HepG2 (cell line): ENCODE data around the gene DCAF8. TPM values are rescaled to one million over a fixed set of nuclear protein-coding genes. Genes with fewer than 3 reads are reported as not detected.
A peak's percentile ranks its signal among the peaks of the same experiment; 100 is the strongest.

Experiments
- DMAP1 ChIP-seq: IDR thresholded peaks from 2 replicates; pipeline ENCODE4 v1.6.1; 2016
- KAT7 ChIP-seq: IDR thresholded peaks from 2 replicates; pipeline ENCODE4 v1.6.1; 2018; ENCODE audit warnings: borderline replicate concordance, missing compliant biosample characterization
- RELA ChIP-seq: sonication (generic); formaldehyde crosslinking; IDR thresholded peaks from 2 replicates; pipeline ENCODE4 v1.4.0; 2020; ENCODE audit warnings: missing genetic modification reagents
- TMF1 ChIP-seq: sonication (generic); formaldehyde crosslinking; IDR thresholded peaks from 2 replicates; pipeline ENCODE4 v1.8.1; 2022; ENCODE audit warnings: low read depth, missing genetic modification reagents
- ZNF12 ChIP-seq: sonication (generic); formaldehyde crosslinking; IDR thresholded peaks from 2 replicates; pipeline ENCODE4 v1.5.0; 2020; ENCODE audit warnings: missing genetic modification reagents
- ZNF225 ChIP-seq: sonication (generic); formaldehyde crosslinking; IDR thresholded peaks from 2 replicates; pipeline ENCODE4 v1.4.0; 2020; ENCODE audit warnings: mild to moderate bottlenecking, missing genetic modification reagents
- ZNF317 ChIP-seq: sonication (generic); formaldehyde crosslinking; IDR thresholded peaks from 2 replicates; pipeline ENCODE4 v1.5.0; 2020; ENCODE audit warnings: mild to moderate bottlenecking, missing genetic modification reagents
- ZNF337 ChIP-seq: sonication (generic); formaldehyde crosslinking; IDR thresholded peaks from 2 replicates; pipeline ENCODE4 v1.5.1; 2020; ENCODE audit warnings: missing genetic modification reagents, low read depth, mild to moderate bottlenecking, borderline replicate concordance
- ZNF619 ChIP-seq: sonication (generic); formaldehyde crosslinking; IDR thresholded peaks from 2 replicates; pipeline ENCODE4 v1.4.0; 2020; ENCODE audit warnings: mild to moderate bottlenecking, missing genetic modification reagents
- polyA plus RNA-seq, 8 experiments: library from polyadenylated mRNA; depleted of rRNA in 3 of 8; stranded (reverse) in 7 of 8; unstranded in 1 of 8; fragments of >200 nt; fragmentation: Illumina TruSeq in 4 of 8; extraction: Trizol in 4 of 8; gene quantifications; 2 replicates each; pipeline versions ENCODE4 v1.2.1 to v1.2.3, GENCODE V29; 2011 to 2016; ENCODE audit warnings: low read depth in 4 of 8, missing spikeins in 1 of 8, mixed read lengths in 1 of 8; ENCODE audit not compliant: insufficient read depth in 1 of 8
- total RNA-seq, 5 experiments: library from RNA; depleted of rRNA; stranded (reverse); fragments of >200 nt; fragmentation: Illumina TruSeq; extraction: Trizol; gene quantifications; 2 replicates each; pipeline ENCODE4 v1.2.3, GENCODE V29; 2016; ENCODE audit warnings: low read depth in 1 of 5
- TF ChIP-seq, protein P1 (sequence below): IDR thresholded peaks from 2 replicates; pipeline ENCODE4 v1.6.1; 2012; ENCODE audit warnings: low read length, improper control_type of control experiment
- TF ChIP-seq, protein P2 (sequence below), 2 experiments: sonication (generic) in 1 of 2; formaldehyde crosslinking in 1 of 2; IDR thresholded peaks; 2 replicates each; pipeline versions ENCODE4 v1.5.1 to v1.6.1; 2011 to 2020; ENCODE audit warnings: borderline replicate concordance in 1 of 2, low read depth in 1 of 2, low read length in 1 of 2, mild to moderate bottlenecking in 1 of 2, missing genetic modification reagents in 1 of 2, moderate library complexity in 1 of 2
- TF ChIP-seq, protein P3 (sequence below): sonication (generic); formaldehyde crosslinking; IDR thresholded peaks from 2 replicates; pipeline ENCODE4 v1.9.0; 2021; ENCODE audit warnings: missing genetic modification reagents, mild to moderate bottlenecking, borderline replicate concordance
- TF ChIP-seq, protein P4 (sequence below): sonication (generic); formaldehyde crosslinking; IDR thresholded peaks from 2 replicates; pipeline ENCODE4 v1.4.0; 2020; ENCODE audit warnings: missing genetic modification reagents

DCAF8 gene
- total and polyA plus RNA-seq, 2 of the 13 experiments (the other 11 are each of a cell fraction or from before 2014, with no cell fraction given) = 73.4 to 79.8 TPM

DNA sequence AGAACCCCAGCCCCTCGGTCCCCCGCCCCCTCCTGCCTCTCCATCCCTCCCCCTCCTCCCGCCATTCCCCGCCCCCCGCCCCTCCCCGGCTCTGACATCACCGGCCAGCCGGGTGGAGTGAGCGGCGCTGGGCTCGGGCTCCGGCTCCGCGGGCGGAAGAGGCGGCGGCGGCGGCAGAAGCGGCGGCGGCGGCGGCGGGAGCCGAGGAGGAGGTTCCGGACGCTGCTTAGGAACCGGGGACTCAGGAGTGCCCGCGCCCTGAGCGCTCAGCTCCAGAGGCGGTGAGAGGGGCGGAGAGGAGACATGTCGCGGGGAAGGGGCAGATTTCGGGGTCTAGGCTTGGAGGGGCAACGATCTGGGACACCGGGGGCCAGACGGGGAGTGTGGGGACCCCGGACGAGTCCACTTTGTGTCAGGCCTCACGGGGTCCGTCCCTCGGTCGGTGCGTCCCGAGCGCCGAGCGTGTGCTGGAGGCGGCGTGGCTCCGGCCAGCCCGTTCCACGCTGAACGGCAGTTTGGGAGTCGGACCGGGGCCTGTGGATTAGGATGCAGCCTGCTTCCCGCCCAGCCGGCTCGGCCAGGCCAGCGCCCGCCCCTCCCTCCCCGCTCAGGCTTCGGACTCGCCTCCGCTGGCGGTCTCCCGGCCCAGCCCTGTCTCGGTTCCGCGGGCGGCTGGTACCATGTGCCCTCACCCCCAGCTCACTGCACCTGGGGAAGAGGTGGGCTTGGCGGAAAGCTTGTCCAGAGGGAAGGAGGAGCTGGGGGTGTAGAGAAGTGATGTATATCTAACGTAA, 56.9 kb downstream of the DCAF8 start, which contains the start of gene PEA15 (continued):
- TF ChIP-seq, protein P1, sequence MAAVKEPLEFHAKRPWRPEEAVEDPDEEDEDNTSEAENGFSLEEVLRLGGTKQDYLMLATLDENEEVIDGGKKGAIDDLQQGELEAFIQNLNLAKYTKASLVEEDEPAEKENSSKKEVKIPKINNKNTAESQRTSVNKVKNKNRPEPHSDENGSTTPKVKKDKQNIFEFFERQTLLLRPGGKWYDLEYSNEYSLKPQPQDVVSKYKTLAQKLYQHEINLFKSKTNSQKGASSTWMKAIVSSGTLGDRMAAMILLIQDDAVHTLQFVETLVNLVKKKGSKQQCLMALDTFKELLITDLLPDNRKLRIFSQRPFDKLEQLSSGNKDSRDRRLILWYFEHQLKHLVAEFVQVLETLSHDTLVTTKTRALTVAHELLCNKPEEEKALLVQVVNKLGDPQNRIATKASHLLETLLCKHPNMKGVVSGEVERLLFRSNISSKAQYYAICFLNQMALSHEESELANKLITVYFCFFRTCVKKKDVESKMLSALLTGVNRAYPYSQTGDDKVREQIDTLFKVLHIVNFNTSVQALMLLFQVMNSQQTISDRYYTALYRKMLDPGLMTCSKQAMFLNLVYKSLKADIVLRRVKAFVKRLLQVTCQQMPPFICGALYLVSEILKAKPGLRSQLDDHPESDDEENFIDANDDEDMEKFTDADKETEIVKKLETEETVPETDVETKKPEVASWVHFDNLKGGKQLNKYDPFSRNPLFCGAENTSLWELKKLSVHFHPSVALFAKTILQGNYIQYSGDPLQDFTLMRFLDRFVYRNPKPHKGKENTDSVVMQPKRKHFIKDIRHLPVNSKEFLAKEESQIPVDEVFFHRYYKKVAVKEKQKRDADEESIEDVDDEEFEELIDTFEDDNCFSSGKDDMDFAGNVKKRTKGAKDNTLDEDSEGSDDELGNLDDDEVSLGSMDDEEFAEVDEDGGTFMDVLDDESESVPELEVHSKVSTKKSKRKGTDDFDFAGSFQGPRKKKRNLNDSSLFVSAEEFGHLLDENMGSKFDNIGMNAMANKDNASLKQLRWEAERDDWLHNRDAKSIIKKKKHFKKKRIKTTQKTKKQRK = no peak
- TF ChIP-seq ZNF619 (CRISPR knock-in tag) = no peak
- TF ChIP-seq, protein P2, sequence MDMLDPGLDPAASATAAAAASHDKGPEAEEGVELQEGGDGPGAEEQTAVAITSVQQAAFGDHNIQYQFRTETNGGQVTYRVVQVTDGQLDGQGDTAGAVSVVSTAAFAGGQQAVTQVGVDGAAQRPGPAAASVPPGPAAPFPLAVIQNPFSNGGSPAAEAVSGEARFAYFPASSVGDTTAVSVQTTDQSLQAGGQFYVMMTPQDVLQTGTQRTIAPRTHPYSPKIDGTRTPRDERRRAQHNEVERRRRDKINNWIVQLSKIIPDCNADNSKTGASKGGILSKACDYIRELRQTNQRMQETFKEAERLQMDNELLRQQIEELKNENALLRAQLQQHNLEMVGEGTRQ (IDR thresholded peaks at IDR 0.05; ENCODE audit: low read depth, low read length) = no peak
- TF ChIP-seq, protein P2 (CRISPR knock-in tag; IDR thresholded peaks at IDR 0.05; ENCODE audit: borderline replicate concordance) = no peak
- 0 out of 2 replicates have a peak, but pooled peaks have one; percentile 27 for TF ChIP-seq ZNF225
- TF ChIP-seq RELA (CRISPR knock-in tag) = no peak
- TF ChIP-seq, protein P3, sequence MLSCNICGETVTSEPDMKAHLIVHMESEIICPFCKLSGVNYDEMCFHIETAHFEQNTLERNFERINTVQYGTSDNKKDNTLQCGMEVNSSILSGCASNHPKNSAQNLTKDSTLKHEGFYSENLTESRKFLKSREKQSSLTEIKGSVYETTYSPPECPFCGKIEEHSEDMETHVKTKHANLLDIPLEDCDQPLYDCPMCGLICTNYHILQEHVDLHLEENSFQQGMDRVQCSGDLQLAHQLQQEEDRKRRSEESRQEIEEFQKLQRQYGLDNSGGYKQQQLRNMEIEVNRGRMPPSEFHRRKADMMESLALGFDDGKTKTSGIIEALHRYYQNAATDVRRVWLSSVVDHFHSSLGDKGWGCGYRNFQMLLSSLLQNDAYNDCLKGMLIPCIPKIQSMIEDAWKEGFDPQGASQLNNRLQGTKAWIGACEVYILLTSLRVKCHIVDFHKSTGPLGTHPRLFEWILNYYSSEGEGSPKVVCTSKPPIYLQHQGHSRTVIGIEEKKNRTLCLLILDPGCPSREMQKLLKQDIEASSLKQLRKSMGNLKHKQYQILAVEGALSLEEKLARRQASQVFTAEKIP (CRISPR knock-in tag) = no peak
- TF ChIP-seq ZNF337 = no peak
- TF ChIP-seq ZNF12 = no peak
- no peak for TF ChIP-seq ZNF317
- no peak for TF ChIP-seq KAT7
- no peak for TF ChIP-seq TMF1 (CRISPR knock-in tag)
- TF ChIP-seq, protein P4, sequence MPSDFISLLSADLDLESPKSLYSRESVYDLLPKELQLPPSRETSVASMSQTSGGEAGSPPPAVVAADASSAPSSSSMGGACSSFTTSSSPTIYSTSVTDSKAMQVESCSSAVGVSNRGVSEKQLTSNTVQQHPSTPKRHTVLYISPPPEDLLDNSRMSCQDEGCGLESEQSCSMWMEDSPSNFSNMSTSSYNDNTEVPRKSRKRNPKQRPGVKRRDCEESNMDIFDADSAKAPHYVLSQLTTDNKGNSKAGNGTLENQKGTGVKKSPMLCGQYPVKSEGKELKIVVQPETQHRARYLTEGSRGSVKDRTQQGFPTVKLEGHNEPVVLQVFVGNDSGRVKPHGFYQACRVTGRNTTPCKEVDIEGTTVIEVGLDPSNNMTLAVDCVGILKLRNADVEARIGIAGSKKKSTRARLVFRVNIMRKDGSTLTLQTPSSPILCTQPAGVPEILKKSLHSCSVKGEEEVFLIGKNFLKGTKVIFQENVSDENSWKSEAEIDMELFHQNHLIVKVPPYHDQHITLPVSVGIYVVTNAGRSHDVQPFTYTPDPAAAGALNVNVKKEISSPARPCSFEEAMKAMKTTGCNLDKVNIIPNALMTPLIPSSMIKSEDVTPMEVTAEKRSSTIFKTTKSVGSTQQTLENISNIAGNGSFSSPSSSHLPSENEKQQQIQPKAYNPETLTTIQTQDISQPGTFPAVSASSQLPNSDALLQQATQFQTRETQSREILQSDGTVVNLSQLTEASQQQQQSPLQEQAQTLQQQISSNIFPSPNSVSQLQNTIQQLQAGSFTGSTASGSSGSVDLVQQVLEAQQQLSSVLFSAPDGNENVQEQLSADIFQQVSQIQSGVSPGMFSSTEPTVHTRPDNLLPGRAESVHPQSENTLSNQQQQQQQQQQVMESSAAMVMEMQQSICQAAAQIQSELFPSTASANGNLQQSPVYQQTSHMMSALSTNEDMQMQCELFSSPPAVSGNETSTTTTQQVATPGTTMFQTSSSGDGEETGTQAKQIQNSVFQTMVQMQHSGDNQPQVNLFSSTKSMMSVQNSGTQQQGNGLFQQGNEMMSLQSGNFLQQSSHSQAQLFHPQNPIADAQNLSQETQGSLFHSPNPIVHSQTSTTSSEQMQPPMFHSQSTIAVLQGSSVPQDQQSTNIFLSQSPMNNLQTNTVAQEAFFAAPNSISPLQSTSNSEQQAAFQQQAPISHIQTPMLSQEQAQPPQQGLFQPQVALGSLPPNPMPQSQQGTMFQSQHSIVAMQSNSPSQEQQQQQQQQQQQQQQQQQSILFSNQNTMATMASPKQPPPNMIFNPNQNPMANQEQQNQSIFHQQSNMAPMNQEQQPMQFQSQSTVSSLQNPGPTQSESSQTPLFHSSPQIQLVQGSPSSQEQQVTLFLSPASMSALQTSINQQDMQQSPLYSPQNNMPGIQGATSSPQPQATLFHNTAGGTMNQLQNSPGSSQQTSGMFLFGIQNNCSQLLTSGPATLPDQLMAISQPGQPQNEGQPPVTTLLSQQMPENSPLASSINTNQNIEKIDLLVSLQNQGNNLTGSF (CRISPR knock-in tag) = no peak
- no peak for TF ChIP-seq DMAP1
